Endothelial cell of umbilical vein (primary cell): ENCODE measurements around the gene OR10G8. TPM values are rescaled to one million over a fixed set of nuclear protein-coding genes. Genes with fewer than 3 reads are reported as not detected.

Source experiments
- BruUV-seq: library from RNA; stranded (reverse); fragments of 400-500 nt; replicated peaks from 2 replicates; lab custom pipeline; 2021; lab: Mats Ljungman, UMichigan
- CTCF ChIA-PET: fragments of 300-600, 350-600 bp; sonication (Branson Sonifier 250); formaldehyde crosslinking; loops from one replicate; lab custom pipeline; 2021; ENCODE audit warnings: antibody characterized with exemption, inconsistent platforms; lab: Charles Lee
- POLR2A ChIA-PET: fragments of 300-600, 350-600 bp; sonication (Branson Sonifier 250); formaldehyde crosslinking; loops from one replicate; lab custom pipeline; 2021; ENCODE audit warnings: antibody characterized with exemption, inconsistent platforms; lab: Charles Lee
- DNase-seq: peaks from one replicate; pipeline ENCODE4 v3.0.0-alpha.2; 2011; ENCODE audit warnings: low read depth, low spot score
- FAIRE-seq: peaks from 2 replicates; lab custom pipeline; 2011; peaks lifted over from hg19 to GRCh38; lab: Jason Lieb, UNC
- H2AFZ ChIP-seq: 2 replicates; pipeline ENCODE4 v1.6.0; 2012; ENCODE audit warnings: low read depth, low read length, control low read depth, inconsistent platforms
- H3K27ac ChIP-seq: 2 replicates; pipeline ENCODE4 v1.5.1; 2011; ENCODE audit warnings: low read depth, mild to moderate bottlenecking, control low read depth, low read length, moderate library complexity; ENCODE audit not compliant: insufficient read depth
- H3K27me3 ChIP-seq, 2 experiments: 2 replicates each; pipeline versions ENCODE4 v1.6.0 to v1.6.1; 2011; ENCODE audit warnings: low read length in 2 of 2, mixed read lengths in 1 of 2; ENCODE audit not compliant: control insufficient read depth in 2 of 2, insufficient read depth in 2 of 2
- H3K36me3 ChIP-seq, 2 experiments: 2 replicates in 1 of 2; 3 replicates in 1 of 2; pipeline ENCODE4 v1.5.1; 2011; ENCODE audit warnings: low read length in 2 of 2, mild to moderate bottlenecking in 1 of 2, moderate library complexity in 1 of 2; ENCODE audit not compliant: control insufficient read depth in 2 of 2, insufficient read depth in 2 of 2; ENCODE audit errors: extremely low read depth in 1 of 2
- H3K4me1 ChIP-seq: 3 replicates; pipeline ENCODE4 v1.5.1; 2011; ENCODE audit warnings: mild to moderate bottlenecking, low read length; ENCODE audit not compliant: control insufficient read depth, insufficient read depth; ENCODE audit errors: extremely low read depth
- H3K4me2 ChIP-seq: 2 replicates; pipeline ENCODE4 v1.6.1; 2011; ENCODE audit warnings: low read length, control low read depth, mixed read lengths; ENCODE audit not compliant: insufficient read depth
- H3K4me3 ChIP-seq, 3 experiments: fragments of 200-600 bp in 1 of 3; sonication (generic), shearing (Covaris generic) in 1 of 3; replicated peaks in 1 of 3; 2 replicates each; pipeline ENCODE4 v1.5.1; 2011 to 2016; ENCODE audit warnings: control low read depth in 3 of 3, low read length in 3 of 3, mild to moderate bottlenecking in 2 of 3, inconsistent platforms in 1 of 3, low read depth in 1 of 3, moderate library complexity in 1 of 3; ENCODE audit not compliant: insufficient read depth in 1 of 3
- H3K79me2 ChIP-seq: 2 replicates; pipeline ENCODE4 v1.6.0; 2012; ENCODE audit warnings: low read length, inconsistent platforms; ENCODE audit not compliant: control insufficient read depth, insufficient read depth
- H3K9ac ChIP-seq: replicated peaks from 2 replicates; pipeline ENCODE3; 2011; ENCODE audit warnings: low read length, control low read depth; ENCODE audit not compliant: insufficient read depth; ENCODE audit errors: extremely low read depth
- H3K9me1 ChIP-seq: replicated peaks from 3 replicates; pipeline ENCODE4 v1.6.0; 2011; ENCODE audit warnings: mild to moderate bottlenecking, low read length; ENCODE audit not compliant: control insufficient read depth, insufficient read depth; ENCODE audit errors: extremely low read depth
- H3K9me3 ChIP-seq: replicated peaks from 2 replicates; pipeline ENCODE4 v1.5.1; 2012; ENCODE audit warnings: low read length, inconsistent platforms; ENCODE audit not compliant: control insufficient read depth, insufficient read depth
- H4K20me1 ChIP-seq: replicated peaks from 2 replicates; pipeline ENCODE3; 2011; ENCODE audit warnings: mild to moderate bottlenecking, low read length; ENCODE audit not compliant: control insufficient read depth, insufficient read depth; ENCODE audit errors: extremely low read depth
- EZH2 ChIP-seq: IDR thresholded peaks from 2 replicates; pipeline ENCODE4 v1.6.1; 2012; ENCODE audit warnings: borderline replicate concordance, low read depth, mild to moderate bottlenecking, moderate library complexity, low read length, inconsistent platforms; ENCODE audit not compliant: severe bottlenecking
- FOS ChIP-seq: IDR thresholded peaks from 2 replicates; pipeline ENCODE4 v1.6.1; 2011; ENCODE audit warnings: mild to moderate bottlenecking, low read length, moderate library complexity, borderline replicate concordance; ENCODE audit not compliant: insufficient read depth
- GATA2 ChIP-seq: IDR thresholded peaks from 2 replicates; pipeline ENCODE4 v1.7.0; 2011; ENCODE audit warnings: low read depth, mild to moderate bottlenecking, moderate library complexity, mixed read lengths, low read length; ENCODE audit not compliant: insufficient read length, insufficient read depth
- JUN ChIP-seq: IDR thresholded peaks from 2 replicates; pipeline ENCODE4 v1.6.1; 2011; ENCODE audit warnings: borderline replicate concordance, low read depth; ENCODE audit not compliant: insufficient read length, insufficient read depth
- MAX ChIP-seq: IDR thresholded peaks from 2 replicates; pipeline ENCODE4 v1.6.1; 2011; ENCODE audit not compliant: insufficient read depth, insufficient read length
- MYC ChIP-seq: IDR thresholded peaks from one replicate; pipeline ENCODE4 v1.6.1; 2011; ENCODE audit warnings: mild to moderate bottlenecking, low read depth, low read length
- POLR2A ChIP-seq: IDR thresholded peaks from 2 replicates; pipeline ENCODE4 v1.6.1; 2012; ENCODE audit warnings: low read depth, mild to moderate bottlenecking, control low read depth, low read length
- POLR2AphosphoS5 ChIP-seq: IDR thresholded peaks from 2 replicates; pipeline ENCODE4 v1.6.1; 2012; ENCODE audit warnings: low read depth, mild to moderate bottlenecking, control low read depth, low read length, moderate library complexity; ENCODE audit not compliant: insufficient read depth
- dilution Hi-C: fragments of 300-500 bp; cut with MboI; formaldehyde crosslinking; loops from one replicate; pipeline ENCODE4 v1.15.0; 2019; ENCODE audit warnings: low sequenced_read_pairs; ENCODE audit not compliant: extremely low pct_ligation_motif_present
- intact Hi-C: fragments of 100-400 bp; cut with micrococcal nuclease; formaldehyde crosslinking; loops from one replicate; pipeline ENCODE4 v1.10.0; 2022
- polyA plus RNA-seq, 4 experiments: library from polyadenylated mRNA; depleted of rRNA in 3 of 4; stranded (reverse) in 3 of 4; unstranded in 1 of 4; fragments of >200 nt; gene quantifications; 2 replicates each; pipeline versions ENCODE4 v1.2.1 to v1.2.3, GENCODE V29; 2011 to 2012; ENCODE audit warnings: missing spikeins in 1 of 4
- total RNA-seq: library from RNA; stranded (reverse); gene quantifications from 2 replicates; pipeline ENCODE4 v1.2.3, GENCODE V29; 2021
- TF ChIP-seq, protein P1 (sequence below), 2 donors: IDR thresholded peaks; 1 replicate in 1 of 2; 2 replicates in 1 of 2; pipeline ENCODE4 v1.5.1; 2011; ENCODE audit warnings: low read length in 2 of 2, mild to moderate bottlenecking in 2 of 2, moderate library complexity in 2 of 2, control low read depth in 1 of 2, inconsistent platforms in 1 of 2, low read depth in 1 of 2; ENCODE audit not compliant: insufficient read depth in 1 of 2; ENCODE audit errors: extremely low read depth in 1 of 2

The OR10G8 gene
- total and polyA plus RNA-seq, 2 donors (not counting 3 experiments of a cell fraction or from before 2014, with no cell fraction given) = not detected

GRCh38 chr11:124036666-124037065 lies 10.1 kb downstream of the OR10G8 start:
- Histone ChIP-seq H4K20me1 (no peaks in the 10 kb centered on the region), H2AFZ (no peak overlapping the region), H3K9me1 (no peaks in the 10 kb centered on the region), H3K9me3 (no peaks in the 10 kb centered on the region), H3K27ac (no peak overlapping the region), H3K4me1 (no peaks in the 10 kb centered on the region), H3K36me3 (no peaks in the 10 kb centered on the region), H3K4me2 (no peak overlapping the region), H3K79me2 (no peaks in the 10 kb centered on the region), H3K9ac (no peak overlapping the region), H3K27me3 (no peaks in the 10 kb centered on the region), H3K4me3 (no peak overlapping the region)
- DNase-seq (no peak), FAIRE-seq (no peak)
- intact Hi-C loops = loop anchor here (10.0 kb wide), 1 partner anchor 112 kb away; no protein-coding TSS in a partner anchor
- POLR2A ChIA-PET = no interaction called here
- BruUV-seq = no TSS peak
- CTCF ChIA-PET = interaction anchor here (0.7 kb wide), 1 partner anchor 9 kb away, joined by 3 read pairs; no protein-coding TSS in a partner anchor
- TF ChIP-seq MYC (no peak), EZH2 (no peak), GATA2 (no peak), POLR2AphosphoS5 (no peak), MAX (no peak), JUN (no peak), FOS (no peak), POLR2A (no peak)
- TF ChIP-seq, protein P1, sequence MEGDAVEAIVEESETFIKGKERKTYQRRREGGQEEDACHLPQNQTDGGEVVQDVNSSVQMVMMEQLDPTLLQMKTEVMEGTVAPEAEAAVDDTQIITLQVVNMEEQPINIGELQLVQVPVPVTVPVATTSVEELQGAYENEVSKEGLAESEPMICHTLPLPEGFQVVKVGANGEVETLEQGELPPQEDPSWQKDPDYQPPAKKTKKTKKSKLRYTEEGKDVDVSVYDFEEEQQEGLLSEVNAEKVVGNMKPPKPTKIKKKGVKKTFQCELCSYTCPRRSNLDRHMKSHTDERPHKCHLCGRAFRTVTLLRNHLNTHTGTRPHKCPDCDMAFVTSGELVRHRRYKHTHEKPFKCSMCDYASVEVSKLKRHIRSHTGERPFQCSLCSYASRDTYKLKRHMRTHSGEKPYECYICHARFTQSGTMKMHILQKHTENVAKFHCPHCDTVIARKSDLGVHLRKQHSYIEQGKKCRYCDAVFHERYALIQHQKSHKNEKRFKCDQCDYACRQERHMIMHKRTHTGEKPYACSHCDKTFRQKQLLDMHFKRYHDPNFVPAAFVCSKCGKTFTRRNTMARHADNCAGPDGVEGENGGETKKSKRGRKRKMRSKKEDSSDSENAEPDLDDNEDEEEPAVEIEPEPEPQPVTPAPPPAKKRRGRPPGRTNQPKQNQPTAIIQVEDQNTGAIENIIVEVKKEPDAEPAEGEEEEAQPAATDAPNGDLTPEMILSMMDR (IDR thresholded peaks at IDR 0.05; ENCODE audit: extremely low read depth in 1 of 2, insufficient read depth in 1 of 2, low read depth in 1 of 2, low read length in 2 of 2) = no peak
- dilution Hi-C loops = no loop called here
